GM21737 (cell line): ENCODE measurements around the gene FHL1.
"Not testable (repeated sequence)": the region's sequence is repeated elsewhere in the genome, so short reads cannot be mapped to it uniquely, and the experiment has no call there.

Experiments
- ATAC-seq: cut with Tn5 transposase; IDR thresholded peaks from one replicate; pipeline ENCODE4 v1.9.1; 2021; ENCODE audit warnings: mild to moderate bottlenecking, moderate library complexity; ENCODE audit not compliant: unreplicated experiment

The FHL1 gene

GRCh38 chrX:136206916-136207315, 59.6 kb downstream of the FHL1 start:
- ATAC-seq: no peak

GRCh38 chrX:136207546-136207945, 60.2 kb downstream of the FHL1 start:
- ATAC-seq: no peak

- ATAC-seq: no peak
Observed at GRCh38 chrX:136209016-136209738, 61.8 kb downstream of the FHL1 start.

- no peak for ATAC-seq
Observed at GRCh38 chrX:136209751-136210150, 62.4 kb downstream of the FHL1 start.

- no peak for ATAC-seq
Observed at GRCh38 chrX:136210243-136210642, 62.9 kb downstream of the FHL1 start.

- no peak for ATAC-seq
Observed at GRCh38 chrX:136210806-136211205, 63.5 kb downstream of the FHL1 start.

- no peak for ATAC-seq
Observed at GRCh38 chrX:136211766-136212556, 64.6 kb downstream of the FHL1 start.

- ATAC-seq: no peak
Observed at GRCh38 chrX:136212557-136213111, 65.3 kb downstream of the FHL1 start.

- ATAC-seq: no peak
Observed at GRCh38 chrX:136214551-136214950, 67.2 kb downstream of the FHL1 start.

GRCh38 chrX:136215559-136215958, 68.2 kb downstream of the FHL1 start:
- no peak for ATAC-seq

- no peak for ATAC-seq
Observed at GRCh38 chrX:136219893-136220292, 72.6 kb downstream of the FHL1 start.

- ATAC-seq: no peak
Observed at GRCh38 chrX:136220540-136220939, 73.2 kb downstream of the FHL1 start.

GRCh38 chrX:136220951-136221350, 73.6 kb downstream of the FHL1 start:
- no peak for ATAC-seq

GRCh38 chrX:136221851-136222513, 74.6 kb downstream of the FHL1 start:
- no peak for ATAC-seq

GRCh38 chrX:136227074-136227473, 79.7 kb downstream of the FHL1 start:
- no peak for ATAC-seq

- ATAC-seq: peak; percentile 21
Observed at GRCh38 chrX:136227948-136228838, 80.9 kb downstream of the FHL1 start.

- ATAC-seq: peak; percentile 53
Observed at GRCh38 chrX:136228839-136229207, 81.5 kb downstream of the FHL1 start.

GRCh38 chrX:136237074-136237473, 89.7 kb downstream of the FHL1 start:
- ATAC-seq: no peak

GRCh38 chrX:136237849-136238248, 90.5 kb downstream of the FHL1 start:
- ATAC-seq: not testable (repeated sequence)

GRCh38 chrX:136246201-136246600, 98.9 kb downstream of the FHL1 start:
- ATAC-seq: no peak
